Activated CD4-positive, alpha-beta T cell treated with anti-CD3 and anti-CD28 coated beads for 24 hours (primary cell): Measurements from ENCODE around the gene SPATA2.
"Not testable (repeated sequence)": the region's sequence is repeated elsewhere in the genome, so short reads cannot be mapped to it uniquely, and the experiment has no call there.

Experiments
- DNase-seq, 2 donors: peaks; one replicate each; pipeline ENCODE4 v3.0.0-alpha.2; 2020; ENCODE audit warnings: low read depth in 2 of 2

Gene SPATA2

DNA sequence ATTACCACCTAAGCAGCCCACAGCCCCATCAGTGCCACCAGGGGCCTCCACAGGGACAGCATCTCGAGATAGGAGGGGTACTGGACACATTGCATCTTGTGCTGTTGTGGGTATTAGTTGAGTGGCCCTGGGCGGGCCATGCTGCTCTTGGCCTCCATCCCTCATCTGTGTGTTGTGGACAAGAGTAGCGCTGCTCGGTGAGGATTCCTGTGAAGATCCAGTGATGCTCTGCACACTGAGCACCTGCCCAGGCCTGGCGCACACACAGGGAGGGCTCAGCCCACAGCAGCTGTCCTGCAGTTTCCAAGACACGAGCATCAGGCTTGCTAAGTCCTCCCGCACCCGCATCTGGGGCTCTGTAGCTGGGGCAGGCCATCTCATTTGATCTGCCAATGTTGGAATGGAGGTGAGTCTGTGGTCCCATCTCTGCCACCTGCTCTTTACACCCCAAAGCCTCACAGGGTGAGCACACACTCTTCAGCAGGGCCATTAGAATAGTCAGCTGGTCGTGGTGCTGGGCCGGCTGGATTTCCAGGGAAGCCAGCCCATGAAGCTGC is 32.0 kb downstream of the SPATA2 start:
- no peak for DNase-seq

DNA sequence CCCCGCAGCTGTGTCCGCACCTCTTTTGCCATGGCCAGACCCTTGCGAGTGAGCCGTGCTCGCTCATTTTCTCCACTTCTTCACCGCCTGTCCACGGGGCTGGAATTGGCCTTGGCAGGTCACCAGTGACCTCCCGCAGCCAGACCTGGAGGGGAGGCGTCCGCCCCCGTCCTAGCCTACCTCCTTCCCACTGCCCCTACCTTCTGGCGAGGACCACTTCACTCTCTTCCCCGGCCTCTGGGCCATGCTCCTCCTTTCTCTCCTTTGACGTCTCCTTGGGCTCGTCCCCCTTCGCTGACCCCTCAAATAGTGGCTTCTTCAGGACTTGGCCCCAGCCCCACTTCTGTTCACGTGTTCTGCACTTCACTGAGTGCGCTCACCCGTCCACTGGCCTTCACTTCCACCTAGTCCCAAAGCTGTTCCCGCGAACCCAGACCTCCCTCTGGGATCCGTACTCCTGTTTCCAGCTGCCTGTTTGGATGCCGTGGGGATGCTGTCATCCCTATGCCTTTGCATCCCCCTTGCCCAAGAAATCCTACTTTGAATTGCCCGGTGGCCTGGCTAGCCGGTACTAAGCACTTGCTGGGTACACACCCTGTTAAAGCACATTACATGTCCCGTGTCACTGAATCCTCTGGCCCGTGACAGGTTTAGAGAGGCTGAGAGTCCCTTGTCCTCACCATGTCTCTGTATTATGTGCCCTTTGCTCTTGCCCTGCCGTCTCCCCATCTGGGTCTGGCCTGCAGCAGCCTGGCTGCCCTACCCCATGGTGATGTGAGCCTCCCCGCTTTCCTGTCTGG is 33.0 kb downstream of the SPATA2 start:
- DNase-seq, result no peak

DNA sequence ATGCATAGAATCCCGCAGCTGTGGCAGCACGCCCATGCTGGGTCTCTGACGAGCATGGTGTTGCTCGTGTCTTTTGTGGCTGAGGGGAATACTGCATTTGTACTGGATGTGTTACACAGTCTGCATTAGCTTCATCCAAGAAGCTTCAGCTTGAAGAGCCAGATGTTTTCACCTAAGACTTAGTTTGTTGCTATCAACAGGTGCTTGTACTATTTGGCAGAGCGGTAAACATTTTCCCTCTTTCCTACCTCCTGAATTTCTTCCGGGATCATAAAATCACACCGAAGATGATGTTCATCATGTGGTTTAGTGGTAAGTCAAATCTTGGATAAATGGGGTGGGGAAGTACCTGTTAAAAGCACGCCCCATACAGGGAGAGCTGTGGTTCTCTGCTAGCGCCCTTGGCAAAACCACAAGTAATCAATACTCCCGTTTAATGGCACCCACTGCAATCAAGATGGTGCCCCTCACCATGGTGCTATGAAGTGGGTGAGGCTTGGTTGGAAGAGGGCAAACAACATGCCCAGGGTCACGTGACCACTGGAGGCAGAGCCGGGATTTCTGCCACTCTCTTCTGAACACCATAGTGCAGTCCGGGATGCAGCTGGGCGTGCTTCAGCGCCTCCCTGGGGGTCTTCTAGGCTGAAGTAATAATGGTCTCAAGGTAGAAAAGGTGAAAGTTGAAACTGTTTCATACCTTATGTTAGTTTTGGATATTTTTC is 34.4 kb downstream of the SPATA2 start:
- DNase-seq, result no peak

DNA sequence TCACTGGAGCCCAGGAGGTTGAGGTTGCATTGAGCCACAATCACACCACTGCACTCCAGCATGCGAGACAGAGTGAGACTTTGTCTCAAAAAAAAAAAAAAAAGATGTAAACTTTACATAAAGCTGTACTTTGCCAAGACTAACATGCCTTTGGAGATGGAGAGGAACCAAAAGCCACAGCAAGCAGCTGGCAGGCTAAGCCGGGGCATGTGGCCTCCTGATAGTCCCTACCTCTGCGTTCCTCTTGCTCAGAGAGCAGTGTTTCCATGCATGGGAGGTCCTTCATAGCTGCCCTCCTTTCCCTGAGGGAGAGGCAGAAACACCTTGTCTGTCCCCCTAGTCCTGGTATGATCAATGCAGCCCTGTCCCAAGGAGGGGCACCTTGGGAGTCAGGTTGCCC is 35.2 kb downstream of the SPATA2 start:
- DNase-seq, result no peak

DNA sequence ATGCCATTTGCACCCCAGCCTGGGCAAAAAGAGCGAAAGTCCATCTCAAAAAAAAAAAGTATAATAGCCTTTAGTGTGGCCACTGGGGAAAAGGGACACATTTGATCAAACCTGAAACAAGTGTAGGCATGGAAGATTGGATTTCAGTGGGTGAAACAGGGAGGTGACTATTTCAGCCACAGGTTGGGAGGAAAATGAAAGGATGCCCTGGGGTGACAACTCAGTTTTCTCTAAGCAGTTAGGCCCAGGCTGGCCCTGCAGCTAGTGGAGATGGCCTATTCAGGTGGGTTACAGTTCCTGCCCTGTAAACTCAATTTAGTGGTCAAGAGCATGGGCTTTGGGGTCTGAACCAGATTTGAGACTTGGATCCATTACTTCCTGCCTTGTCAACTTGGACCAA is 36.4 kb downstream of the SPATA2 start:
- no peak for DNase-seq

DNA sequence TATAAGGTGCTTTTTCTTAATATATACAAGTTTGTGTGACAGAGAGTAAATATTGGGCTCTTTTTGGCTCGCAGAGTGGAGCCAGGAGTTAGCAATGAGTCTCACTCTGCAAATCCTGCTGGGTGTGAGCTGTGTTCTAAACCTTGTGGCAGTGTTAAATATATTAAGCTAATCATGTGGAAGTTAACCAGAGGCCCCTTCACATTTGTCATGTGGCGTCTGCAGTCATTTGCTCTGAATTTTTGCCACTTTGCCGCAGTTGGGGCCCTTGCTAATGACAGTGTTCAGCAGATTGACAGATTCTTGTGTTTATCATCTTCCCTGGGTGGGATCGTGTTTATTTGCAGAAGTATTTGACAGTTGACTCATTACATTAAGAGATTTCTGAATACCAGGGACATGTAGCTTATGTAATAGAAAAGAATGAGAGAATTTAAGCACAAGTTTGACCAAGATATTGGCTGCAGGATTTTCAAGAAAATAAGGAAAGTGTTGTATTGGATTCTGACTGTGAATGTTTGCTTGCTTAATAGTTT is 37.9 kb downstream of the SPATA2 start:
- no peak for DNase-seq

DNA sequence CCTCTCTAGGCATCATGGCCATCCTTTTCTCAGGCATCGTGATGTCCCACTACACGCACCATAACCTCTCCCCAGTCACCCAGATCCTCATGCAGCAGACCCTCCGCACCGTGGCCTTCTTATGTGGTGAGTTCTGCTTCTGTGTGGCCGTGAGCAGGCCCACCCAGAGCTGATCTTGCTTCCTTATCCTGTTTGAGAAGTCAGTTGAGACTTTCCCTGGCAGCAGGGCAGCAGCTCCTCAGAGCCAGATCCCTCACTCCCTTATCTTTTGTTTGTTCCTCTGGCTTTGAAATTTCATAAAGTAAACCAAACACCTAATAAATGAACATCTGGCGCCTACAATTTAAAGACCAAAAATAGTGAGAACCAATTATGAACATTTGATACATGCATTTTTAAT is 40.6 kb downstream of the SPATA2 start:
- no peak for DNase-seq

DNA sequence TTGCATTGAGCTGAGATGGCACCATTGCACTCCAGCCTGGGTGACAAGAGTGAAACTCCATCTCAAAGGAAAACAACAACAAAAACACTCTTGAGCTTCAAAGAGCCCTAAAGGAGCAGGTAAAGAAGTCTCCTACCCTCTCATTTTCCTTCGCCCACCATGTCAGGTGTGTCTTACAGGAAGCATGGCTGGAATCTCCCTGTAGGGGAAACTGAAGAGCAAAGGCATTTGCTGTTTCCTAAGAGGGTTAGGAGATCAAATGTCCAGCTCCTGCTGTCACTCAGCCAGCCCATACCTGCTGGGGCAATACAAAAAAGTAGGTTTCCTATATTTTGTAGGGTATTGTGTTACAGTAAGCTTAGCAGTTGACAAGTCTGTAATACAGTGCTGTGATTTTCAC is 43.3 kb downstream of the SPATA2 start:
- no peak for DNase-seq

DNA sequence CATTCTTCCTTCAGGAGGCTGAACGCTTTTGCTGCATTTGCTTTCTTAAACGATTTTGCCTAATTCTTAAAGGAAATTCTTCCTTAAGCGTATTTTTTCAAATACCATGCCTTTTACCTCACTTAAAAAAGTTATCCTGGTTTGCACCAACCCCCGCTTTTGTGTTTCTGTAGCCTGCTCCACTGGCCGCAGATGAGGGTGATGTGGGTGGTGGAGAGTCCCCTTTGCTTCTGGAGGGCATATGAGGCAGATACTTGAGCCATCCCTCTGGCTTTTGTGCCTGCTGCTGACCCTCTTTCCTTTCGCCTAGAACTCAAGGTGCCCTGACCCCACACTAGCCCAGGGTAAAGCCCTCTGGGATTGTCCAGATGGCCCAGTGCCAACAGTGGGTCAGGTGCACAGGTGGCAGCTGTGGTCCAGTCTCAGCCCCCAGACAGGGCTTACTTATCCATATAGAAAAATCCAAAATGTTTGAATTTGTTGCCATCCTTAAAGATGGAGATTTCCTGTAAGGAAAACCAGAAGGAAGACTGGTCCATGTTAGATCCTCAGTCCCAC is 43.9 kb downstream of the SPATA2 start:
- no peak for DNase-seq

DNA sequence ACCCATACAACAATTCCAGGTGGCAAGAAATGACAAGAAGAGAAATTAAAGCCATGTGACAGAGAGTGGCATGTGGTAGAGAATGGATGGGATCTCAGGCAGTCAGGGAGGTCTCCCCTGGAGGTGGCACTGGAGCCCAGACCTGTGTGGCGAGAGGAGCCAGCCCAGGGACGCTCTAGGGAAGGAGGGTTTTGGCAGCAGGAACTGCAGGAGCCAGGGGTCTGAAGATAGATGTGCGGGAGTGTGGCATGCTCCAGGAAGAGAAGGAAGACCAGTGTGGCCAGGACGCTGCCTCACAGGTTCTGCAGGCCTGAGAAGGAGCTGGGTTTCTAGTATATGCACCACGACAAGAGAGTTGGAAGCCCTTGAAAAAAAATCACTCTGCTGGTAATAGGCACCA is 45.1 kb downstream of the SPATA2 start:
- no peak for DNase-seq

DNA sequence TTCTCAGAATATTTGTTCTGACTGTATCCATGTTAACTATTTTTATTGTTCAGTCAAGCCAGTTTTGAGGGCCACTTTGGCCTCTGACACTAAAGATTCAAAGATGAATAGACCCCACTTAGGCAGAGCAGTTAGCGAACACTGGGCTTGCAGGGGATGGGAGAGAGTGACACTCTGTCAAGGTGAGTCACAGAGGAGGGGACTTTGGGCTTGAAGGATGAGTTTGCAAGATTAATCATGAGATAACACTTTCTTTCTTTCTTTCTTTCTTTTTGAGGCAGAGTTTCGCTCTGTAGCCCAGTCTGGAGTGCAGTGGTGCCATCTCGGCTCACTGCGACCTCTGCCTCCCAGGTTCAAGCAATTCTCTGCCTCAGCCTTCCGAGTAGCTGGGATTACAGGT is 46.4 kb downstream of the SPATA2 start:
- DNase-seq, result no peak

DNA sequence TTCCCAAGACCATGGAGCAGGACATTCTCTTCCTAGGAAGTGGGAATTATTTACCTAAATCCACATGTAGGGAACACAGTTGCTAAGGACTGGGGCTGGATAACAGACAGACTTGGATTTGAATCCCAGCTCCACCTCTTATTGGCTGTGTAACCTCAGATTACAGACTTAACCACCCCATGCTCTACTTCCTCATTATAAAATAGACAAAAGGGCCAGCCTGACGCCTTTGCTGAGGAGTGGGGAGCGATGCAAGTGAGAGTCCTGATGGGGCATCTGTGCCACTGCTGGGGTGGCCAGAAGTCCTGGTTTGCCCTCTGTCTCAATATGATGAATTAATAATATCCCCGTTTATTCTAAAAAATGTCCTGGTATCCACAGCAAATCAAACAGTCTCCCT is 46.8 kb downstream of the SPATA2 start:
- no peak for DNase-seq

DNA sequence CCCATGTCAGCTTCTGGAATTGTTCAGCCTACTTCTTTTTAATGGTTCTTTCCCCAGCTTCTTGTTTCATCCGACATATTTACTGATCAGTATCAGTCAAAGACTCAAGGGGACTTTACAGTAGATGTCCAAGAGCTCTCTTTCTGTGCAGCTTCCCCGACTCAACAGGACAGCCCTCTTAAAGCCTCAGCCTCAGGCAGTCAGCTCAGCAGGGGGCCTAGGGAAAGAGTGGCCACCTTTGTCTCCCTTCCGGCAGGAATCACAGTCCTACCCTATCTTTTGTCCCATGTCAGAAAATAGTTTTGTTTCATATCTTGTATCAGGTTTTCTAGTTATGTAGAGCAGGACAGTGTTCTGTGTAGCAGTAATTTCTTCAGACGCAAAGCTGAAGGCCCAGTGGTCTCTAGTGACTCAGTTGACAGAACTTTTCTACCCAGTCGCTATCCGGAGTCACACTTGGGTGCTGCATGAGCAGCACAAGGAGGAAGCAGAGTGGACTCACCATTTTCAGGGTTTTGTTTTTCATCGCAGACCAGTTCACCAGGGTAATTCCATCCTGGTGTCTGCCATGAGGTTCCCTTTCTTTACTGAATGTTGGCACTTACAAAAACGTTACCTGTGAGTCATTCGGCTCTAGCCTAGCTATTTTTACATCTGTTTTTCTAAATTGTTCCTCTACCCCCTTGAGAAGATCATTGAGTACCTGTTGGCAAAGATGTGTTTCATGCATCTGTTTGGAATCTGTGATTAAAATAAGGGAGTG is 47.7 kb downstream of the SPATA2 start:
- DNase-seq, result no peak

DNA sequence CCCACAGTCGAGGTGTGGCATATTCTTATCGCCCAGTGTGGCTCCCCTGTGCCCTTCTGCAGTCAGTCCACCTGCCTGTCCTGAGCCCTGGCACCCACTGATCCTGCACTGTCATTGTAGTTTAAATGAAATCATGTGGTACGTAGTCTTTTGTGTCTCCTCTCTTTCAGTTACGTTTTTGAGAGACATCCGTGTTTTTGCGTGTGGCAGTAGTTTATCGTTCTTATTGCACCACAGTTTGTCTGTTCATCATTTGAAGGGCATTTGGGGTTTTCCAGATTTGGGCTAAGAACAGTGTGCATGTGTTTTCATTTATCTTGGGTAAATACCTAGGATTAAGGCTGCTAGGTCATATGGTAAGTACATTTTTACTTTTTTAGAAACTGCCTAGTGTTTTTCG is 49.3 kb downstream of the SPATA2 start:
- no peak for DNase-seq

DNA sequence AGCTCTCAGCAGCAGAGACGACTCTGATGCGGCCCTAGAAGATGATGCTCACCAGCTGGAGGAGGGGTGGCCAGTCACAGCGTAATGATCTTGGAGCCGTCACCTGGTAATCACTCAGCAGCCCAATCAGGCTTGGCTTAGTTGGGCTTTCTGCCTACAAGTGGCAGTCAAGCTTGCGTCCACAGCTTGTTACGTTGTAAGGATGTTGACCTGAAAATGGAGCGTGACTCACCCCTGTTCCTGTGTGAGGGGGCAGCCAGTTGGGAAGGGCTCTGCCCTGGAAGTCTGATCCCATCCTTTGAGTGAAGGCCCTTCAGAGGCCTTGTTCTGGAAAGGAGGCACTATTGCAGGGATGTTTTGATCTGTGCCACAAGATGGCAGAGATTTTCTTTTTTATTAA is 49.8 kb downstream of the SPATA2 start:
- no peak for DNase-seq

DNA sequence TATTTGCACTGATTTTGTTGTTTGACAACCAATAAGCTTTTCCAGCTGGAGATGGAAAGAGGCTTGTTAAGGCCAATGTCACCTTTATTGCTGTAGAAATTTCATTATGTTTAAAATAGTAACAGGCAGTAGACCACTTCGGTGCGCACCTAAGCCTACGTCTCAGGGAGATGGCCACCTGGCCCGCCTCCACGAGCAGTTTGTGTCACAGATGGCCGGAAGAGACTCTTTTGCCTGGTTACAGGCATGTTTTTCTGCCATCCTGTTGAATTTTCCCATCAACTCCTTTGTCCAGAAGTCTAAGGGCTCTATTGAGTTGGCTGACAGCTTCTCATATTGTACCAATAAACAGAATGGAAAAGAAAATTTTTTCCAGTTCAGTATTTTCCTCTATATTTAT is 51.7 kb downstream of the SPATA2 start:
- DNase-seq, result no peak

DNA sequence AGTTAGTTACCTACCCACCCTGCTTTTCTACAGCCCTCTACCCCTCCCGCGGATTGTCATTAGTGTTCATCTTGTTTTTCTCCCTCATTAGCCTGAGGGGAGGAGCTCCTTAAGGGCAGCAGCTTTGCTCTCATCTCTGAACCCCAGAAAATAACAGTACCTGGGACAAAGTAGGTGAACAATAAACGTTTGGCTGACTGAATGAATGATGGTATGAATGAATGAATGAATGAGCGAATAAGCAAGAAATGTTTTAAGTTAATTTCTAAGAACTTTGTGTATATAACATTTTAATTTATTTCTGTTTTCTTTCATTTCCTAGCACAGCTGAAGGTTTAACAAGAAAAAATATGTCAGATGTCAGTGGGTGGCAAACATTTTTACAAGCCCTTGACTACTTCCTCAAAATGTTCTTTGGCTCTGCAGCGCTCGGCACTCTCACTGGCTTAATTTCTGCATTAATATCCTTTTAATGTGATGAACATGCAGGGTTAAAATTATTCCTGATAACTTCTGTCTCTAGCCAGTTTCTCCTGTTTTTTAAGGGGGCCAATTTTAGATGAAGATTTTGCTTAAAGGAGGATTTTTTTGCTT is 52.6 kb downstream of the SPATA2 start:
- no peak for DNase-seq

DNA sequence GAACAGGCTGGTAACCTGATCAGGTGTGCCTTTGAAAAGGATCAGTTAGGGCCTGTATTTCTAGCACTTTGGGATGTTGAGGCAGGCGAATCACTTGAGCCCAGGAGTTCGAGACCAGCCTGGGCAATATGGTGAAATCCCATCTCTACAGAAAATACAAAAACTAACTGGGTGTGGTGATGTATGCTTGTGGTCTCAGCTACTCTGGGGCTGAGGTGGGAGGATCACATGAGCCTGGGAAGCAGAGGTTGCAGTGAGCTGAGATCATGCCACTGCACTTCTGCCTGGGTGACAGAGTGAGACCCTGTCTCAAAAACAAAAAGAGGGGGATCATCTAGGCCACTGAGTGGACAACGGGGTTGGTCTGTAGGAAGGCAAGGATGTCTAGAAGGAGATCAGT is 54.1 kb downstream of the SPATA2 start:
- not testable (repeated sequence) for DNase-seq

DNA sequence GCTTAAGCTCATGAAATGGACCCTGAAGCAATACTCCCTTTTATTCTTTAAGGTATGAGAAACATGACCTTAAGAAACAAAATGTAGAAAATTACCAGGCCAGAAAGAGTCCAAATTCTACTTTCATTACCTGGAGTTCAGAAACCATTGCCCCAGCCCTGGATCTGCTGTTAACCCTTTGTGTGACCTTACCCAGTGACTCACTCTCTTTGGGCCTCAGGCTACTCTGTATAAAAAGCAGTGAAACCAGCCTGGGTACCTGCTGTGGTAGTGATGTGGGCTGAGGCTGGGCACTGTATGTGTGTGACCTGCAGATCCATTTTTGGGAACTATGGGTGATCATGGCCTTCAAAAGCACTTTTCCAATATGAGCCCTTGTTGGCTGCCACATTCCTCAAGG is 55.5 kb downstream of the SPATA2 start:
- DNase-seq, result no peak

DNA sequence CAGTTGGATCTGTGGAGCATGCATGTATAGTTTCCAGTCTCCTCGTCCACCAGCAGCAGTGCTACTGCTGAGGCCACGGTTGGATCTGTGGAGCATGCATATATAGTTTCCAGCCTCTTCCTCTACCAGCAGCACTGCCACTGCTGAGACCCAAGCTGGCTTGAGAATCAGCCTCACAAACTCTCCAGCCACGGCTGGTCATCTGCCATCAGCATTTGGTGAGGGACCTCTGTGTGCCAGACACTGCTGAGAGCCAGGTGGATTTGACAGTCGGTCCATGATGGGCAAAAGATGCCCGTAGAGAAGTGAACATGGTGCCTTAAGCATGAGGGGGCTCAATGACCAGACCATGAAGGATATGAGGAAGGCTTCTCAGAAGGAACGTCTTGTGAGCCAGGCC is 56.3 kb downstream of the SPATA2 start:
- no peak for DNase-seq

DNA sequence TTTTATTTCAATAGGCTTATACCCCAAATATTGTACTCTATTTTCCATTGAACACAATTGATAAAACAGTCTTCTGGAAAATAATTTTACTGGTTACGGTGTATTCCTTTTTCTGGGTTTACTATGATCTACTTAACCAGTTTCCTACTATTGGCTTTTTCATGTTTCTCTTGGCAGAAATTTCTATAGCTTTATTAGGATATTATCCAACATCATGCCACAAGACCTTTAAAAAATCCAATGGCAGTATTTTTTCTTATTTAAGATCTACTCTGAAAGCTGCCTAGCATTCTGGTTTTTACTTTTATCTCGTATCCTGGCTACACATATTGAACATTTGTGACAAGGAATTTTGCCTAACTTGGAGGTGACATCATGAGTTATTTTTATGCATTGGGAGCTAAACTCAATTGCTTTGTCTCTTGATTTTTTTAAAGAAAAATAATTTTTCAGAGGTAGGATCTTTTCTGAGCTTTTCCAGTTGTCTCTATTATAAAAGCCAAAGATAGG is 57.2 kb downstream of the SPATA2 start:
- no peak for DNase-seq
